Upper lobe of left lung (tissue), 6 donors: ENCODE results near the gene NHSL1. TPM values are rescaled to one million over a fixed set of nuclear protein-coding genes. Genes with fewer than 3 reads are reported as not detected.

ENCODE experiments used
- ATAC-seq, 2 donors: fragments of 200-7000 bp; cut with Tn5 transposase; one replicate each; pipeline ENCODE4 v1.9.1; 2022; ENCODE audit warnings: mild to moderate bottlenecking in 2 of 2, moderate library complexity in 2 of 2; ENCODE audit not compliant: low FRiP score in 2 of 2
- DNase-seq, 2 donors: peaks; one replicate each; pipeline ENCODE4 v3.0.0-alpha.2; 2019 to 2020
- H3K27ac ChIP-seq, 4 donors: fragments of 200-600 bp; sonication (generic); one replicate each; pipeline ENCODE4 v1.5.1; 2016 to 2019
- H3K27me3 ChIP-seq, 4 donors: fragments of 200-600 bp; sonication (generic); one replicate each; pipeline ENCODE4 v1.5.1; 2017 to 2019
- H3K36me3 ChIP-seq, 4 donors: fragments of 200-600 bp; sonication (generic); one replicate each; pipeline ENCODE4 v1.5.1; 2016 to 2019
- H3K4me1 ChIP-seq, 4 donors: fragments of 200-600 bp; sonication (generic); one replicate each; pipeline ENCODE4 v1.5.1; 2018 to 2019
- H3K4me3 ChIP-seq, 4 donors: fragments of 200-600 bp; sonication (generic); one replicate each; pipeline ENCODE4 v1.5.1; 2017 to 2019; ENCODE audit warnings: mild to moderate bottlenecking in 2 of 4, moderate library complexity in 1 of 4
- H3K9me3 ChIP-seq, 4 donors: fragments of 200-600 bp; sonication (generic); one replicate each; pipeline ENCODE4 v1.5.1; 2018 to 2019
- EP300 ChIP-seq, 4 donors: sonication (generic); formaldehyde crosslinking; IDR thresholded peaks; one replicate each; pipeline ENCODE4 v1.5.1; 2017; ENCODE audit warnings: antibody characterized with exemption in 4 of 4, control low read depth in 2 of 4
- POLR2A ChIP-seq, 4 donors: fragments of 450-650 bp; IDR thresholded peaks; one replicate each; pipeline ENCODE4 v1.5.1; 2016 to 2017; ENCODE audit warnings: antibody characterized with exemption in 4 of 4, mild to moderate bottlenecking in 2 of 4
- POLR2AphosphoS5 ChIP-seq, 2 donors: sonication (generic); formaldehyde crosslinking; IDR thresholded peaks; one replicate each; pipeline ENCODE4 v1.5.1; 2017; ENCODE audit warnings: antibody characterized with exemption in 2 of 2
- WGBS, 2 donors: methylation state at CpG; one replicate each; pipeline ENCODE4 v1.1.5; 2017 to 2018; 5-methylcytosine and 5-hydroxymethylcytosine counted together
- total RNA-seq, 6 donors: library from RNA; depleted of rRNA in 4 of 6; stranded (reverse); fragments of >200 nt in 4 of 6; gene quantifications; one replicate each; pipeline versions ENCODE4 v1.1.0 to v1.2.1, GENCODE V29; 2016 to 2021
- TF ChIP-seq, protein P1 (sequence below), 6 experiments: fragments of 450-650 bp in 4 of 6; fragments of 200-600 bp in 2 of 6; sonication (generic) in 2 of 6; IDR thresholded peaks; one replicate each; pipeline ENCODE4 v1.5.1; 2016 to 2019; ENCODE audit warnings: antibody characterized with exemption in 6 of 6
- donor health status: DM: no; HTN: no; CAD: no; lungs with moderate emphysema.
- donor health status: DM: no; HTN: yes; CAD: no; lungs with severe emphysema.

NHSL1 gene
- total RNA-seq, 6 donors from 2014 or later: 37.3 to 80.2 (median 56.6) TPM

DNA sequence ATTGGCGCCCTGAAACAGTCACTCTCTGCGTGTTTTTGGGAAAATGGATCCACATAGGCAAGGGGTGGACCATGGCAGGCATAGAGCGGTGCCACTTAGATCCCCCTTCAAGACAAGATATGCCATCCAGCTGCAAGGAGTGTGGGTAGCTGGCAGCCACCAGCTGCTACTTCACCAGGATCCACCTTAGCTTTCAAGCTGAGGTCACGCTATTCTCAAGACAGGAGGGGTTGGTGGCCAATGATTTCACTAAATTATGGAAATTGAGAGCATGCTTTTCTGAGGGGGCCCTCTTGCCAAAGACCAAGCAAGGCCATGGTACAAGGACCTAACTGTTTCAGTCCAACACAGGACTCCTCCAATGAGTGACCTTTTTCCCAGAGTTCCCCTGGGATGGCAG is 78.9 kb downstream of the NHSL1 start:
- TF ChIP-seq POLR2A (IDR thresholded peaks at IDR 0.05) (no peak), EP300 (IDR thresholded peaks at IDR 0.05) (no peak), POLR2AphosphoS5 (IDR thresholded peaks at IDR 0.05) (no peak)
- TF ChIP-seq, protein P1, sequence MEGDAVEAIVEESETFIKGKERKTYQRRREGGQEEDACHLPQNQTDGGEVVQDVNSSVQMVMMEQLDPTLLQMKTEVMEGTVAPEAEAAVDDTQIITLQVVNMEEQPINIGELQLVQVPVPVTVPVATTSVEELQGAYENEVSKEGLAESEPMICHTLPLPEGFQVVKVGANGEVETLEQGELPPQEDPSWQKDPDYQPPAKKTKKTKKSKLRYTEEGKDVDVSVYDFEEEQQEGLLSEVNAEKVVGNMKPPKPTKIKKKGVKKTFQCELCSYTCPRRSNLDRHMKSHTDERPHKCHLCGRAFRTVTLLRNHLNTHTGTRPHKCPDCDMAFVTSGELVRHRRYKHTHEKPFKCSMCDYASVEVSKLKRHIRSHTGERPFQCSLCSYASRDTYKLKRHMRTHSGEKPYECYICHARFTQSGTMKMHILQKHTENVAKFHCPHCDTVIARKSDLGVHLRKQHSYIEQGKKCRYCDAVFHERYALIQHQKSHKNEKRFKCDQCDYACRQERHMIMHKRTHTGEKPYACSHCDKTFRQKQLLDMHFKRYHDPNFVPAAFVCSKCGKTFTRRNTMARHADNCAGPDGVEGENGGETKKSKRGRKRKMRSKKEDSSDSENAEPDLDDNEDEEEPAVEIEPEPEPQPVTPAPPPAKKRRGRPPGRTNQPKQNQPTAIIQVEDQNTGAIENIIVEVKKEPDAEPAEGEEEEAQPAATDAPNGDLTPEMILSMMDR (IDR thresholded peaks at IDR 0.05): no peak
- Histone ChIP-seq H3K4me1 (peaks cover 4 to 9% (median 5%) of the 10 kb centered on the region in 4 donors), H3K4me3 (no peak overlapping the region), H3K36me3 (peaks cover 0 to 26% (median 6%) of the 10 kb centered on the region in 4 donors), H3K27ac (no peak overlapping the region), H3K27me3 (no peaks in the 10 kb centered on the region), H3K9me3 (no peaks in the 10 kb centered on the region)
- ATAC-seq: no peak
- 98 to 99% methylated on average over 4 of the region's 4 CpGs for WGBS, 2 donors
- DNase-seq: no peak

DNA sequence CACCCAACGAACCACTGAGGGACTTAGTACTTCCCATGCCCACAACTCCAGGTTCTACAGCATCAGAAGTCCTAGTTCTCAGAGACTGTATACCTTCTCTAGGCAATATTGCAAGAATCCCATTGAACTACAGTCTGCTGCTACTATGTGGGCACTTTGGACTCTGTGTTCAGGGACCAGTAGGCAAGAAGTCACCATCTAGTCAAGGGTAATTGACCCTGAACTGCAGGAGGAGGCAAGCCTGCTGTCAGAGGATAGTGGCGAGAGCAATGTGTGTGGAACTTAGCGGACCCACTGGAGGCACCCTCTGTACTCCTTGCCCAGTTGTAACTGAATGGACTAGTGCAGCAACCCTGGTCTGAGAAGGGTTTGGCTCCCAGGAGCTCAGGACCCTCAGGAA is 79.5 kb downstream of the NHSL1 start:
- Histone ChIP-seq H3K4me1 (peaks cover 4 to 9% (median 5%) of the 10 kb centered on the region in 4 donors), H3K9me3 (no peaks in the 10 kb centered on the region), H3K27me3 (no peaks in the 10 kb centered on the region), H3K4me3 (no peak overlapping the region), H3K27ac (no peak overlapping the region), H3K36me3 (peaks cover 0 to 28% (median 6%) of the 10 kb centered on the region in 4 donors)
- peak in 1 of 2 donors; percentile 45 for ATAC-seq
- TF ChIP-seq EP300 (IDR thresholded peaks at IDR 0.05) (no peak), POLR2A (IDR thresholded peaks at IDR 0.05) (no peak), POLR2AphosphoS5 (IDR thresholded peaks at IDR 0.05) (no peak)
- TF ChIP-seq, protein P1 (IDR thresholded peaks at IDR 0.05): no peak
- 94 to 100% methylated on average over 1 to 3 of the region's 3 CpGs for WGBS, 2 donors
- no peak for DNase-seq

DNA sequence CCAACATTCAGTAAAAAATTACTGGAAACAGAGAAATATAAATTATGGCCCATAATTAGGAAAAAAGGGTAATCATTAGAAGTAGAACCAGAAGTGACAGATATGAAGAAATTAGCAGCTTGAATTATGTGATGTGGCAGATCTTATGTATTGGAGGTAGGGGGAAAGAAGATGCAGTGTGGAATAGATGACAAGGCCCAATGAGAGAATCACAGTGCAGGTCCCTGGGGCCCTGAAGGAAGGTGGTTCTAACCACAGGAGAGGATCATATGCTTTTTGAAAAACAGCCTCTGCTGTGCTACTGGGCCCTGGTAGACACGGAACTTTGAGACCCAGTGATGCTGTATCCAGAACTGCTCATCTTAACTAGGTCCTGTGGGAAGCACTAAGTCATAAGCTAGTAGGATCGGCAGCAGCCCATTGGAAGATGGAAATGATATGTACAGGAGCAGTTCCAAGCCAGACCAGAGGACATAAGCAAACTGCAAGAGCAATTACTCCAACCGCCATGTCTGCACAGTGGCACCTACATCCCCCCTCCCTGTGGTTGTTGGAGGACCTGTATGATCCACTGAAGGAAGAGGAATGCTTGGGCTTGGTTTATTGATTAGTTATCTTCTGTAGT is 81.1 kb downstream of the NHSL1 start:
- 98 to 100% methylated on average over 3 of the region's 3 CpGs for WGBS, 2 donors
- Histone ChIP-seq H3K4me1 (peaks cover 2 to 7% (median 3%) of the 10 kb centered on the region in 4 donors), H3K9me3 (no peaks in the 10 kb centered on the region), H3K27me3 (no peaks in the 10 kb centered on the region), H3K4me3 (no peak overlapping the region), H3K27ac (no peak overlapping the region), H3K36me3 (peaks cover 6 to 35% (median 10%) of the 10 kb centered on the region in 4 donors)
- TF ChIP-seq, protein P1 (IDR thresholded peaks at IDR 0.05): no peak
- TF ChIP-seq POLR2A (IDR thresholded peaks at IDR 0.05) (no peak), POLR2AphosphoS5 (IDR thresholded peaks at IDR 0.05) (no peak), EP300 (IDR thresholded peaks at IDR 0.05) (no peak)
- no peak for ATAC-seq
- DNase-seq: no peak

DNA sequence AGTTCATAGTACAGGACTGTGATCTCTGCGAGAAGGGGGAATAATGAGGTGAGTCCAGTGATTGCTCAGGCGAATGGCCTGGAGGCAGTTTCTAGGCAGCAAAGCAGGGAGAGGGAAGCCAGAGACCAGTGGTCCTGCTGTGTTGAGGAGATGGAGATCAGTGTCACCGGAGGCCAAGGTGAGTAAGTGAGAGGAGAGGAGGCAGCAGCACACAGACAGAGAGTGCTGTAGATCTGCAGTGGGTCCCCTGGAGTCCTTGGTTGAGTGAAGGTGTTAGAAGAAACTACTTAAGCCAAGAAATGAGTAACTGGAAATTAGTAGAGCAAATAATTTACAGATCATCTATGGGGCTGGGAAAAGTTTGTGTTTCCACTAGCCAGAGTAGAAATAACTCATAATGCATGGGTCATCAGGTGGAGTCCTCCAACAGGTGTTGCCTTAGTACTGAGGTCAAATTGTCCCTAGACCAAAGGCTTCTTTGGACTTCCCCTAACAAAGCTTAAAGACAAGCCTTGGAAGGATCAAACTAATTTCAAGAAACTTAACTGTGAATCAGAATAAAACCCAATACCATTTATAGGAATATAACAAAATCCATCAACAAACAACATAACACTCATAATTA is 81.7 kb downstream of the NHSL1 start:
- WGBS, 2 donors: 83 to 87% methylated on average over 3 of the region's 3 CpGs
- peaks cover 10 to 41% (median 16%) of the 10 kb centered on the region in 4 donors for H3K36me3 ChIP-seq
- TF ChIP-seq, protein P1 (IDR thresholded peaks at IDR 0.05): no peak
- no peak for TF ChIP-seq POLR2A (IDR thresholded peaks at IDR 0.05)
- no peak for TF ChIP-seq EP300 (IDR thresholded peaks at IDR 0.05)
- TF ChIP-seq POLR2AphosphoS5 (IDR thresholded peaks at IDR 0.05): no peak
- no peaks in the 10 kb centered on the region for H3K9me3 ChIP-seq
- ATAC-seq (no peak), DNase-seq (no peak)
- H3K4me3 ChIP-seq: no peak overlapping the region
- no peaks in the 10 kb centered on the region for H3K27me3 ChIP-seq
- H3K4me1 ChIP-seq: peaks cover 0 to under 1% (median 0%) of the 10 kb centered on the region in 4 donors
- H3K27ac ChIP-seq: no peak overlapping the region
